ENCODE results near the gene RAD18.

The RAD18 gene

DNA sequence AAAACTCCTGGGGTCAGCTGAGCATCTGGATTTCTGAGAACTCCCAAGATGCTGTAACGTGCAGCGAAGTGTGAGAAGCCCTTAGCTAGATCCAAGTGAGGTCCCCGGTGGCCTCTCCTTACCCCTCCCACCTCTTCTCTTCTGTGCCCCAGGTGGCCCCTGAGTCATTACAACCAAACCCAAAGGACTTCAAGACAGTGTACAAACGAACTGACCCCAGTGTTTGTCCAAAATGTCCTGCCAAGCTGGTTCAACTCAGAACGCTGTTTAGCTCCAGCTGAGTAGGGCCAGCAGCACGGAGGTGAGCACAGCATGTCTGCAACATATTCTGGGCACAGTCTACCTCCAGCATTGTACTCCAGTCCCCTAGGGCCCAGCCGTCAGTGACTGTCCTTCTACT is 119.9 kb downstream of the RAD18 start:
- TF ChIP-seq GATA3 (IDR thresholded peaks at IDR 0.05; ENCODE audit: low read depth, low read length) = no peak
- TF ChIP-seq GATA2 (IDR thresholded peaks at IDR 0.05; ENCODE audit: low read depth, low read length) = no peak

DNA sequence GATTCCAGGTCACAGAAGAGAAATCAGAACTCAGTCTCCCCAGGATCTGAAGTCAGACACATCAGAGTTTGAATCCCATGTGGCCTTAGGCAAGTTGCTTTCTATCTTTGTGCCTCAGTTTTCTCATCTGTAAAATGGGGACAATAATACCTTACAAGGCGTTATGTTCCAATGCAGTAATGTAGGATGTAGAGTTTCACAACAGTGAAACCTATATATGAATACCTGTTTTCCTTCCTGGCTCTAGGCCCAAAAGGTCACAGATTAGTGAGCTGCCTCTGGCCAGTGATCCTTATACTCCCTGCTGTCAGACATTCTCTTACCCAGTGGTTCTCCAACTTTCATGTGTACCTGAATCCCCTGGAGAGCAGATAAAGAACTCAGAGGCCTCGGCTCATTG is 121.0 kb downstream of the RAD18 start:
- no peak for TF ChIP-seq GATA2 (IDR thresholded peaks at IDR 0.05; ENCODE audit: low read depth, low read length)
- TF ChIP-seq GATA3 (IDR thresholded peaks at IDR 0.05; ENCODE audit: low read depth, low read length) = no peak

DNA sequence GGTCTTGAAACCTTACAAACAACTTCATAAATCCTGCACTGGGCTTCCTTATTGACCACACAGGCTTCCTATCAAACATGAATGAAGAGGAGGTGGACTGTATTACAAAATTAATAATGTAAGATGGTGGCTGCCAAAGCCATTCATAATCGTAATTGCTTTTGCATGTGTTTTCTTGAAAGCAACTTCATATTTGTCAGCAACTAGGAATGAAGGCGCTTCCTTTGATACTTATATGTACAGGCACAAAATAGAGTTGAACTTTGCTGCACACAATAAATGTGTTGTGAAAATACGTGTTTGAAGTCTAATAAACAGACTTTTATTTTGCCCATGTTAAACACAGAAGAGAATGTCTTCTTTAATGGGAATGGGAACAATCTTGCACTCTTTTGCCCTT is 121.8 kb downstream of the RAD18 start:
- no peak for TF ChIP-seq GATA2 (IDR thresholded peaks at IDR 0.05; ENCODE audit: low read depth, low read length)
- no peak for TF ChIP-seq GATA3 (IDR thresholded peaks at IDR 0.05; ENCODE audit: low read depth, low read length)

DNA sequence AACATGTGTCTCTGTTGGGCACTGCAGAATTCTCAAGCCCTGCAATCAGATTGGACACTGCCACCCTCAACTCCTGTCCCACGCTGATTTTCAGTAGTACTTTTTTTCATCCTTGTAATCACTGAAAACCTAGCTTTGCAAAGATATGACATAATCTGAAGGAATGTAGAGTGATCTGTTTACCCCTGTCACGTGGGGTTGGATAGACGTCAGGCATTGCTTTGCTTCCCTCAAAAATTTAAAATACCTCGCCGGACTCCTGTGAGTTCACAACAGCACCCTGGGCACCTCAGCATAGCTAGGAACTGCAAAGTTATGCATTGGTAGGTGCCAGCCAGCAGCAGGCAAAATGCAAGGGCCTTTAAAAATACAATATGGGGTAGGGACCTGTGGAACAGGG is 122.7 kb downstream of the RAD18 start:
- no peak for TF ChIP-seq GATA2 (IDR thresholded peaks at IDR 0.05; ENCODE audit: low read depth, low read length)

DNA sequence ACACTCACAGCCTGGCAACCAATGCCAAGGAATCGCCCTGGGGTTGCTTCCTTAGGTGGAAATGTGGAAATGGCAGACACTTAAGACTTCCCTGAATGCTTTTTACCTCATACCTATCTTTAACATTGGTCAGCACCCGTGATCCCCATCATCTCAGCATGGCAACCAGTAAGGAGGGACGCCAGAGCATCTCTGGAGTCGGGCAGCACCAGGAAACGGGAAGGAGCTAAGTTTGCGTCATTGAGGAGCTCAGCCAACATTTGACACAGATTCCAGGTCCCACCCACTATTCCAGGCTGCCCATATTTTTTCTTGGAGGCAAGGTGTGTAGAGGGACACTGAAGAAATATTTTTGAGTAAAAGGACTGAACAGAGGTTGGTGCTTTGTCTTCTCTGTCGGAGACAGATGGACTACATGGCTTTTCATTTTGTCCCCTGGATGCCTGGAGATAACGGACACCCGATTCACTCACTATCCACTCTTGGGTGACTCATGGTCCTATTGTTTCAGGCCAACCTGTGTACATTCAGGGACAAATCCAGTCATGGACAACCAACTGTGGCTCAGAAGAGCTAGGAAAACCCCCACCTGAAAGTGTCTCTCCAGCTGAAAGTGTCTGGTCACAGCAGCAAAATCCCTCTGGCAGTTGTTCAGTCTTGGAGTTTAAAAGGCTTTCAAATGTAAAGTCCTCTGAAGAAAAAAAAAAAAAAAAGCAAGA is 123.5 kb downstream of the RAD18 start:
- TF ChIP-seq GATA2 (IDR thresholded peaks at IDR 0.05; ENCODE audit: low read depth, low read length) = no peak
- TF ChIP-seq GATA3 (IDR thresholded peaks at IDR 0.05; ENCODE audit: low read depth, low read length) = no peak

DNA sequence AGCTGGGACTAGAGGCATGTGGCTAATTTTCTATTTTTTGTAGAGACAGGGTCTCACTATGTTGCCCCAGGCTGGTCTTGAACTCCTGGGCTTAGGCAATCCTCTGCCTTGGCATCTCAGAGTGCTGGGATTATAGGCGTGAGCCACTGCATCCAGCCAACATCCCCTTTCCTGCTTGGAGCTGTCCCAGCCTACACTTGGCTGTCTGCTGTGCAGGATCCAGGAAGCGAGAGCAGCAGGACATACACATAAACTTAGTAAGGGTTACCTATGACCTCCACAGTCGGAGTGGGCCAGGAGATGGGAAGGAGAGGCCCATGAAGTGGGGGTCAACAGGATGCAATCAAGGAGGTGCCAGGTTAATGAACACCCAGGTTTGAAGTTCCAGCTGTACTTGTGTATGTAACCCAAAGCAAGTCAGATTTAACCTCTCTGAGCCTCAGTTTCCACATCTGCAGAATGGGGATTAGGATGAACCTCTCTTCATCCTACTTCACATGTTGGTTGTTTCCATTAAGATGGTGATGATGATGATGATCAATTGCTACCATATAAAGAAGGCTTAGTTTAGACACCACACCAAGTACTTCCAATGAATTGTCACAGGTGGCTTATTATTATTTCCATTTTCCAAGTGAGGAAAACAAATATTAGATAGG is 124.4 kb downstream of the RAD18 start:
- no peak for TF ChIP-seq GATA2 (IDR thresholded peaks at IDR 0.05; ENCODE audit: low read depth, low read length)
- no peak for TF ChIP-seq GATA3 (IDR thresholded peaks at IDR 0.05; ENCODE audit: low read depth, low read length)

DNA sequence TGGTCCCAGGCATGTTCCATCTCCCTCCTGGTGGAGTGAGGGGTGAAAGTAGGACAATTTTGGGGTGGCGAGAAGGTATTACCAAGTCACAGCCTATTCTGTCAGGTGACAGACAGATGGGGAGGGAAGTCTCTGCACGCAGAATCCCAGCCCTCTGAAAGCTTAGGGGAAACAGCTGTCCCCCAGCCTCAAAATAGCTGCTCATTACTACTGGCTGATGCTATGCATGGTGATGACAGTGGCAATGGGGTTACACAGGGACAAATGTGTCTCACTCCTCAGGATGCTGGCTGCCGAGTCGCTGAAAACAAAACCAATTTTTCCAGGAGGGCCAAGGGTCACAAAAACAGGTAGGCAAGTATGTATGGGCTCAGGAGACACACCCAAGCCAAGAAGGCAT is 125.0 kb downstream of the RAD18 start:
- TF ChIP-seq GATA2 (IDR thresholded peaks at IDR 0.05; ENCODE audit: low read depth, low read length) (no peak), GATA3 (IDR thresholded peaks at IDR 0.05; ENCODE audit: low read depth, low read length) (no peak)

DNA sequence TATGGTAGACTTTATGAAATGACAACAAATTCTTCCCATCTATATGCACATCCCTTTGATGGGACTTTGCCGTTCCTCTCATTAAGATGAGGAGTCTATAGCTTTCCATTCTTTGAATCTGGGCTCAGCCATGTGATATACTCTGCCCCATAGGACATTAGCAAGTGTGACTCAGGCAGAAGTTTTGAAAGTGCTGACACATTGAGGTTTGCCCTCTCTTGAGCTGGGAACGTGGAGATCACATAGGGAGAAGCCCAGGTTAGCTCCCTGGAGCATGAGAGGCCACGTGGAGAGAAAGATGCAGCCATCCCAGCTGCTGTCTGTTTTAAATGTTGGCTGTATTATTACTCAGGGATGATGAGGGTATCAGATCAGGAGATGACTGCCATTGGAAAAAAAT is 126.1 kb downstream of the RAD18 start:
- TF ChIP-seq GATA3 (IDR thresholded peaks at IDR 0.05; ENCODE audit: low read depth, low read length) = no peak
- no peak for TF ChIP-seq GATA2 (IDR thresholded peaks at IDR 0.05; ENCODE audit: low read depth, low read length)

DNA sequence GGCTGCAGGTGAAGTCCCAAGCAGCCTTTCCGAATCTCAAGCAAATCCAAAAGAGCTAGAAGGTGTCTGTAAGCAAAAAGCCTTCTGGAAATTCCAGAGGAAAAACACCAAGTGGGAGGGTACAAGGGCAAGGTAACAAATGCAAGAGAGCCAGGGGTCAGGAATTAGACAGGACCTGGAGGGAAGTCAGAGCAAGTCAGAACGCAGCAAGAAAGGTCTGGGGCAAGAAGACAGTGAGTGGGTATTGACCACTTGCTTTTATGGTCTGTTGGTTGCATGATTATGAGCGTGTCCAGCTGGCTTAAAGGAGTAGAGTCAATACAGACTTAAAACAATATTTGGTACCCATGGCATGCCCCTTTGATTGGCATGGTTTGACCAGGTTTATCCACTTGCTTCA is 127.2 kb downstream of the RAD18 start:
- TF ChIP-seq GATA3 (IDR thresholded peaks at IDR 0.05; ENCODE audit: low read depth, low read length) (no peak), GATA2 (IDR thresholded peaks at IDR 0.05; ENCODE audit: low read depth, low read length) (no peak)

DNA sequence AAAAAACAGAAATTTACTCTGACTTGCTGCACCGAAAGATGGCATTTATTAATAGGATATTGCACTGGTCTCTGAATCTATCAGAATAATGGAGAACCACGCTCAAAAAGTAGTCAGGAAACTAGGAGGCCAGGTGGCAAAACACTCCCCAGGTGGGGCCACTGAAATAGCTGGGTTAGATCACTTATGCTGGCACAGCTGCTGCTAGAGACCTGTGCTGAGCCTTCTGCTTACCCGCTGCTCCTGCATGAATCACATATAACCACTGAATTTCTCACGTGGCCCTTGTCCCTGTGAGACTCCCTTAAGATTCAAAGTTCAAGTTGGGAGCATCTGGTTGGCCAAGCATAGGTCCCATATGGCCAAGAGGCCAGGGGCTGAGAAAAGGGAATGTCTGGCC is 127.9 kb downstream of the RAD18 start:
- TF ChIP-seq GATA2 (IDR thresholded peaks at IDR 0.05; ENCODE audit: low read depth, low read length) (no peak), GATA3 (IDR thresholded peaks at IDR 0.05; ENCODE audit: low read depth, low read length) (no peak)

DNA sequence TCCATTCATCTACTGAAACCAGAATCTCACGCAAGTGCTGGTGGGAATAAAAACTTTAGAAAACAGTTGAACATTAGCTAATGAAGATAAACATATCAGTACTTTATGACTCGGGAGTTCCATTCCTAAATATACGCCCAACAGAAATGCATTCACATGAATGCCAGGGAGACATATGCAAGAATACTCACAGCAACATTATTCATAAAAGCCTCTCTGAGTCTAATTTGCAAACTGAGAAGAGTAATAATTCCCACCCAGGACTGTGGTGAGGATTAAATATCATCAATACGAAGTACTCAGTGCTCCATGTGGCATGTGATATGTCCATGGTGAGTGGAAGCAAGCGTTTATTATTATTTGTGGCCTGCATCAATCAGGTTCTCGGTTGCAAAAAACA is 128.3 kb downstream of the RAD18 start:
- no peak for TF ChIP-seq GATA2 (IDR thresholded peaks at IDR 0.05; ENCODE audit: low read depth, low read length)
- no peak for TF ChIP-seq GATA3 (IDR thresholded peaks at IDR 0.05; ENCODE audit: low read depth, low read length)

DNA sequence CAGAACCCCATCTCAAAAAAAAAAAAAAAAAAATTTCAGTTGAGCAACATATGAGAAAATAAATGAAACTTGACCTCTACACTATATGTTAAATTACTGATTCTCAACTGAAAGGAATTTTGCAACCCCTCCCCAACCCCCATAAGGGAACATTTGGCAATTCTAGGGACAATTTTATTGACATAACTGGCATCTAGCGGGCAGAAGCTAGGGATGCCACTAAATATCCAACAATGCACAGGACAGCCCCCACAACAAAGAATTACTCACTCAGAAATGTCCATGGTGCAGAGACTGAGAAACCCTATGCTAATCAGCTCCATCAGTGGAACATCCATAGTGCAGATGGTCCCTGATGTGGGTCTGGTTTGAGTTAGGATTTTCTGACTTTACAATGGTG is 135.6 kb downstream of the RAD18 start:
- TF ChIP-seq GATA3 (IDR thresholded peaks at IDR 0.05; ENCODE audit: low read depth, low read length) (no peak), GATA2 (IDR thresholded peaks at IDR 0.05; ENCODE audit: low read depth, low read length) (0 out of 2 replicates have a peak, but pooled peaks have one; percentile 25)

Measured in SH-SY5Y (cell line).